Measurements from ENCODE around the gene DCLK1.

Gene DCLK1

DNA sequence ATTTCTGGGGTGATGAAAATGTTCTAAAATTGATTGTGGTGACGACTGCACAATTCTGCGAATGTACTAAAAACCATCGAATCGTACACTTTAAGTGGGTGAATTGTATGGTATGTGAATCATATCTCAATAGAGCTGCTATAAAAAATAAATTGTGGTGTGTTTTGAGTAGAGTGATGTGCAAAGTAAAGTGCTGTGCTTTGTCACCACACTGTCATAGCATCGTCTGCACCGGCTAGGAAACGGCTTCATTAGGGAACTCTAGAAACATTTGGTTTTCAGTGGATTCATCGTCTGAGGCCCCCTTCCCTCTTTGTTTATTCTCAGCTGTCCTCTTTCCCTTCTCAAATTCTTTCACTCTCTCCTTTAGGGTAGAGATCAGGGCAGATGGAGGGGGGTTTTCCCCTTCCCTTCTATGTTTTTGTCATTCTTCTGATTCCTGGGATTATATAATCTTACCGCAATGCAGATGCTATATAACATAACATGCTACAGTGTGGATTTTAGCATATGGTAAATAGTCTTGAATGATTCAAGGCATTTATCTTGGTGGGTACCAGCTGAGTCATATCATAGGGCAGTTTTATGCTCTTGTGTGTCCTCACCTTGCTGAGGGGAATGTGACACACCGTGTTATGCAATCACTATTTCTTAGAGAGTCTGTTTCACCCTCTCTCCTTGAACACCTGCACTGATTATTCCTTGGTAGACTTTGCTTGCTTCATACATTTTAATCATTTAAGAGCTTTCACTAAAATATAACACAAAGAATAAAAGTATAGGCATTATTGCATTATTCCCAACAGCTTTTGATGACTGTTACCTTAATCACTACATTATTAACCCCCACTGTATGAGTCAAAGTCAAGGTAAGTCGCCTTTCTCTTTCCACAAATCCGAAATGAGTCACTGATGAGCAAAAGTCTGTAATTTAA, 239.4 kb downstream of the DCLK1 start:
- DNase-seq, result no peak

DNA sequence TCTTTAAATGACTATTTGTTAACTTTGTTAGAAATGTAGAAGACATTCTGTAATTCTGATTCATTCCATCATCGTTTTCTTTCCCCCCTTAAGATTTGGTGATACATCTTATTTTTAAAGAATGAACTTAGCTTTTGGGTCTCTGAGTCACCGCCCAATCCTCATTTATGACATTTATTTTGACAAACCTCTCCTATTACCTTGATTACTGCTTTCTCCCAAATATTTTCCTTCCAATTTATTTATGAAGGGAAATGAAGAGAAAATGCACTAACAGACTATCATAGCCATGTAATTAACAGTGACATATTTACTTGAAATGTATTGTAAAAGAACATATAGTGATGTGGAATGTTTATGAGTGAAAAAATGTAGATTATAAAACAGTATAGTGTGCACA, 241.6 kb downstream of the DCLK1 start:
- DNase-seq, result no peak

DNA sequence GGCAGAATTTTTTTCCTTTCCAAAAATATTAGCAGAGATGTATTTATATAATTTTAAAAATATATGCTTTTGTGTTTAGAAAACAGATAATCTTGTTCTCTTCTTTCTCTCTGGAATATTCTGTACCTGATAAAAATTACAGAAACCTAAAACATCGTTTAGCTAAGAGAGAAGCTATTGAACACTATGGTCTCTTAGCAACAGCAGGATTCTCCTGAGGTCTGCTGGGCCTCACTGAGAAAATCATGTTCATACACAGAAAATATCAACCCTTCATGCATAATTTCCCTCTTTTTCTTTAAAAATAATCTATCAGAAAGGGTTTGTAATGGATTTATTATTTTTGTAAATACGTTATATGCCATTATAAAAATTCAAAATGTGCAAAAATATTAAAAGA, 242.2 kb downstream of the DCLK1 start:
- DNase-seq, result no peak

DNA sequence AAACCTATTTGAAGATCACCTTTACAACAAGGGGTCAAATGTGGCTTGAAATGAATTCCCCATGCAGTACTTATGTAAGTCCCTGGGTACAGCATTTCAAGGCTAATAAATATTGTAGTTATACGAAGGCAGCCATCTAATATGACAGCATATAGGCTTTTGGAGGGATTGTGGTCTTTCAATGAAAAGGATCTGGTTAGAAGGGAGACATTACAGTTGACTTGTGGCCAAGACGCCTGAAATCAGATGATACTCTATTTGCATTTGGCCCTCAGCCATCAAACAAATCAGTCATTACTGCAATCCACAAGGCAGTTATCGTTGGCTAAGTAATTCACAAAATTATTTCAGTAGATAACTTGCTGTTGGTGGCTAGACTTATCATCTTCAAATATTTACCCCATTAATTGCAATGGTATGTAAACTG, 242.7 kb downstream of the DCLK1 start:
- no peak for DNase-seq

DNA sequence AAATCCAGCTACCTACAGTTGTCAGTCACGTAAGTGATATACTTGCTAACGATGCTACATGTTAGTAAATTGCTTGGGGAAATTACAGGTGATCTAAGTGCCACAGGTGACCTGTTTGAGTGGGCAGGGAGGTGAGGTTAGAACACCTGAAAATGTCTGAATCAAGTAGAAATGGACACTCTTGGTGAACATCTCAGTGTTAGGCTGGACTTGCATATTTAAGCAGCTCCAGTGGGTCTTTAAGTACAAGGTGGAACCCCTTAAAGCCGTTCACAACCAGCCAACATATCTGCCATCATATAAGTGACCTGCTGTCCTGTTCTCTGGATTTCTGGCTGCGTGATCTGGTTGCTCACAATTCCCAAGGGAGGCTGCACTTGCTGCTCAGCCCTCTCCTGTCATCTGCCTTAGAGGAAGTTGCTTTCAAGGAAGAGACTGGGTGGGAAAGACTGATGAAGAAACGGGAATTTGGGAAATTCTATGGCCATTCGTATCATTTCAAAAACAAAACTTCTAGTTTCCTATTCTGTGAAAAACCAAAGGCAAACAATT, 244.0 kb downstream of the DCLK1 start:
- DNase-seq, result no peak

DNA sequence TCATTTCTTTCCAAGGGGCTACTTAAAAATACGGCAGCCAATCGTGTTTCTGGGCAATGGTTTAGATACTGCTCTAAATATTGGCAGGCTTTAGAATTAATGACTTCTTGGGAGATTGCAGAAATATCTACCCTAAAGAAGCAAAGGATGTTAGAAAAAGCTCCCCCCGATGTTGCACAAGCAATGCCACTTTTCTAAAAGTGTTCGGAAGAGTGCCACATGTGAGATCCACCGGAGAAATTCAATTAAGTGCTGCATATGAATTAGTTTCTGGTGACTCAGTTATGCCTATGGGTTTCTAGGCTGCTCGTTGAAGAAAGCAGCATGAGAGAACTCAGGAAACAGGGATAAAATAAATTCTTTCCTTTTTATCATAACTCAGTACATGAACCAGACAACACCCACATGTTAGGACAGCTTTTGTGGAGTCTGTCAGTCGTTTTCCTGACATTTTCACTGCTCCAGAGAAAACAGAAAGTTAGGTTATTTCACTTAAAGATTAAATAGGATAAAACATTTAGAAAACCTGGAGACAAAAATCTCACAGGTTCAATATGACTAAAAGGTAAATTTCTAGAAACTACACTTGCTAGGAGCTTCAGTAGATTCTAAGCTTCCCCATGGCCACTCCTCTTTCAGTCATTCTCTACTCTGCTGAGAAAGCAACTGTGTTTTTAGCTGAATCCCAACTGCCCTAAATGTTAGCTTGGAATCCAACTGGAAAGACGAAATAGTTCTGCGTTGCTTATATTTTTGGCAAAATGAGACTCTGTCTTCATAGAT, 244.7 kb downstream of the DCLK1 start:
- no peak for DNase-seq

DNA sequence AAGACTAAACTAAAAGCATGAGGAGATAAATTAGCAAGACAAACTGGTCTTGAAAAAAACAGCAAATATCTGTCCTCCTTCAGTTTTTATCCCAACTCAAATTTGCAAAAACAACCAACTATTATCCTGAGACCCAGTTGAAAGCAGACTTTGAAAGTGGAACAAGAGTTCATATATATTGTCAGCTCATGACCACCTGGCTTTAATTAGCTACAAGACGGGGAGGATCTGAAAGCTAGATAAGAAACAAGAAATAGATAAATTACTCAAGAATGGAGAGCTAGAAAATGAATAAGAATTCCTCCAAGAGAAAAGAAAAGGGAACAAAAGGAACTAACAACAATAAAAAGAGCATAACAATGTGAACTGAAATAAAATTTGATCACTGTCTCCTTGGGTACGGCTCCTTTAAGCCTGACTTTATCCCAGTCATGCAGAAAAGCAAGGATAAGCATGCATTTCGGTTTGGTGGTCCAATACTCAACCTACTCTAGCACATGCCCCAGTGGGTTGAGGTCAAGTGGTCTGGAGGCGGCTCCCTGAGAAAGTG, 246.9 kb downstream of the DCLK1 start:
- no peak for DNase-seq

DNA sequence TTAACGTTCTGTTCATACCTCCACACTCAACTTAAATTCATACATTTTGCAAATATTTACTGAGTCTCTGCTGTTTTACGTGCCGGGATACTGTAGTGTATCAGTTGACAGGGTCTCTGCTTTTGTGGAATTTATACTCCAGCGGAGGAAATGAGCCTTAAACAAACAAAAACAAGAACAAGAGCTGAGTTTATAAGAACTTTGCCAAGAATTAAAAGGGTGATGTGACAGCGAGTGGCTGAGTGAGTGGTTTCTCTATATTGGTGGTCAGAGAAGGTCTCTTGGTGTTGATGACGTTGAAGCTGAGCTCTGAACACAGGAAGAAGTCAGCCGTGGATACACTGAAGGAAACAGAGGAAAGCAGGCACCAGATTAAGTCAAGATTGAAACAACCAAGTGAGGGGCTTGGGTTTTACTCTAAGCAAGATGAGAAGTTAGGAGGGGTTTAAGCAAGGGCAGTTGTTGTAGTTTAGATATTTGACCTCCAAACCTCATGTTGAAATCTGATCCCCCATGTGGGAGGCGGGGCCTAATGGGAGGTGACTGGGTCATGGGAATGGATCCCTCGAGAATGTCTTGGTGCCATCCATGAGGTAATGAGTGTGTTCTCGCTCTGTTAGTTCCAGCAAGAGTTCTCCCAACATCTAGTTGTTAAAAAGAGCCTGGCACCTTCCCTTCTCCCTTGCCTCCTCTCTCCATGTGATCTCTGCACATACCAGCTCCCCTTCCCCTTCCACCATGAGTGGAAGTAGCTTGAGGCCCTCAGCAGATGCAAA, 248.3 kb downstream of the DCLK1 start:
- no peak for DNase-seq

DNA sequence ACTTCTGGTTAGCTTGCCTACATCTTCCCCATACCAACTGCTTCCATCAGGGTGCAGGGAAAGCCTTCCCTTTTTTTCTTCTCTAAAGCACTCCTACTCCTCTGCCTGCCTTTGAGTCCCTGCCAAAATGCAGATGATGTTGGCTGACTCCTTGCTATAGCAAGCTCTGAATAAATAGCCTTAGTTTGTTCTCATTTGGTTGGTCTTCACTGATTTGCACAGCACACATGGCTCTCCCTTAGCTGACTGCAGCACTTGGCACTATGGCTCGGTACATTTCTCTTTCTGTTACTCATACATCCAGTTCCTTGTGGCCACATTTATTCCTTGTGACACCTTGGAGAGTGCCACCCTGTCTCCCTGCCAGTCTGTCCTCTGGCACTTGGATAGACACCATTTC, 249.8 kb downstream of the DCLK1 start:
- DNase-seq, result peak; percentile 45 to 87

DNA sequence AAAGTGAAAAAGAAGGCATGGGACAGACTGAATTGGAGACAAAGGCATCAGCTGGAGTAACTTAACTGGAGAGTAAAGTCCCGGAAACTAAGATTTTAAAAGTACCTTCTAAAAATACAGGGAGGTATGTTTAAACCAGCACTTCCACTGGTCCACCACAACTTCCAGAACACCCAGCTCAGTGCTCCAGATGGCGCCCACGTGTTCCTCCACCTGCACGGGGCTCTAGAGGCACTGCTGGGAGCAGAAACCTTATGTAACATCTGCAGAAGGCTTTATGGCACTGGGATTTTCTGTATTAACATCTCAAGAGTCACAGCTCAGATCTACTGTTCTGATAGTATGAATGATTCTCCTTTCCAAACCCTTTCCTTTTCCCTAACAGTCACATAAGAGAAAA, 252.1 kb downstream of the DCLK1 start:
- DNase-seq, result no peak

DNA sequence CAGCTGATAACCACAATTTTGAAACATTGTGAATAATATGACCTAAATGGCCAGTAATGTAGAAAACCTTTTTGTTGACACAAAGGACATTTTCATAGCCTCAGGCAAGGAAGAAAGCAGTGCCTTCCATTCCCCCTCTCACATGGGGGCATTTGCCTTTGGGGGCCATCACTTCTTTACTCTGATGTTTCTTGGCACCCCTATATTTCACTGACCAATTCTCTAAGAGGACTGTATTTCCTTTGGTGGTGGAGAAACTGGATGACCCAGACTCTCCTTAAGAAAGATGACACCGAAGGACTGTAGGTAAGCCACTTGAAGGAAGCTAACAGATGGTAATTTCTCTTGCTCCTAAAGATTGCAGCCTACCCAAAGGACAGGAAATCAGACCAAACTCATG, 254.6 kb downstream of the DCLK1 start:
- no peak for DNase-seq

DNA sequence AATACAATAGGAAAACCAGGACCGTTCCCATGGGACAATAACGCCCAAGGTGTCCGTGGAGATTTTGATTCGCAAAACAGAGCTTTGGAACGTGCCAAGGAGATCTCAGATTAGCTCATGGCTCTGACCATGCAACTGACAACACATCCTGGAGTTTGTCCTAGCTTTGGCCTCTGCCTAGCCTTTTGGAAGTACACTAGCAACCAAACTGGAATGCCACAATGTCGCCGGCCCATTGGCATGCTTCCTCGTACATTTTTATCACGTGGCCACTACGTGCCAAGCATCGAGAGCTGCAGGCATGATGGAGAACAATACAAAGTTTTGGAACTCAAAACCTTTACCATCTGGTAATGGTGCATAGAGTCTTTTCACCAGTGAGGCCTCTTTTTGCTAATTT, 256.5 kb downstream of the DCLK1 start:
- no peak for DNase-seq

DNA sequence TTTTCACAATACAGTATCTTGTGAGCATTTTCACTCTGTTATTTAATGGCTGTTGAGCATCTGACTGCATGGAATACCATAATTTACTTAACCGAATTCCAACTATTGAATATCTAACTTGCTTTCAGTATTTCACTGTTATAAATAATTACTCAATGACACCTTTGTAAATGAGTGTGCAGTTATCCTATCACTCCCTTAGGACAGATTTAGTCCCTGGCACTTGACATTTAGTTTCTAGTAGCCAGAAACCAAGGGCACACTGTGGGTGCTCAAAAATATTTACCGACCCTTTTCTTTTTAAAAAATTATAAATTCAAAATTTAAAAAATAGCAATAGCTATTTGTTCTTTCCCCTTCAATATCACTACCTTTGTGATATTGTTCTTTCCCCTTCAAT, 258.8 kb downstream of the DCLK1 start:
- no peak for DNase-seq

DNA sequence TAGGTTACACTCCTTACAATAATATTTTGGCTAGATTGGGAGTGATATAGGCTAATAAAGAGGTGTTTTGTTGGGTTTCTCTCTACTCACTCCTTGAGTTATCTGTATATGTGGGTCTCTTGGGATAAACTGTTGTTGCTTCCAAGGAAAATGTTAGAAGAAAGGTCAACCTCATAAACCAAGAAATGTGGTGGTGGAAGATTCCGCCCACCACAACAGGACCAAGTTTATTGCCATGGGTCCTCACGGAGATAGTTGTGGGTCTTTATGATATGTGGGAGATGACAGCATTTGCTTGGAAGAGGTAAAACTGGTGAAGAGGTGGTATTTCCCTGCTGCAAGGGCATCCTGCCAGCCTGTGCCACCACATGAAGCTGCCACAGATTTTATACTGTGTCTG, 259.6 kb downstream of the DCLK1 start:
- DNase-seq, result no peak

DNA sequence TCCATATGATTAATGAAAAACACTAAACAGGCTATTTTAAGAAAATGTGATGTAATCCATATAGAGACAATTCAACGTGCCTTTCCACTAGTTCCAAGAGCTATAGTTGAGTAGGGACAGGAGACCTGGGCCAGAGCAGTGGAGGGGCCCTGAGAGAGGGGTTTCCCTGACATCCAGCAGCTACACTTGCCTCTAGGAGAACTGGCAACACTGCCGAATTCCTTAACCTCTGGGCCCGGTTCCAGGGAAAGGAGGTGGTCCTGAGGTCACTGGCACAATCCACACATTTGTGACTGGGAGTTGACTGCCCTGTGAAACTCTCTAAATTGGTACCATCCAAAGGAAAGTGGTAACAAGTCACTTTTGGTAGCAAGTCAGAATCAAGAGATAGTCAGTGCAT, 264.4 kb downstream of the DCLK1 start:
- no peak for DNase-seq

DNA sequence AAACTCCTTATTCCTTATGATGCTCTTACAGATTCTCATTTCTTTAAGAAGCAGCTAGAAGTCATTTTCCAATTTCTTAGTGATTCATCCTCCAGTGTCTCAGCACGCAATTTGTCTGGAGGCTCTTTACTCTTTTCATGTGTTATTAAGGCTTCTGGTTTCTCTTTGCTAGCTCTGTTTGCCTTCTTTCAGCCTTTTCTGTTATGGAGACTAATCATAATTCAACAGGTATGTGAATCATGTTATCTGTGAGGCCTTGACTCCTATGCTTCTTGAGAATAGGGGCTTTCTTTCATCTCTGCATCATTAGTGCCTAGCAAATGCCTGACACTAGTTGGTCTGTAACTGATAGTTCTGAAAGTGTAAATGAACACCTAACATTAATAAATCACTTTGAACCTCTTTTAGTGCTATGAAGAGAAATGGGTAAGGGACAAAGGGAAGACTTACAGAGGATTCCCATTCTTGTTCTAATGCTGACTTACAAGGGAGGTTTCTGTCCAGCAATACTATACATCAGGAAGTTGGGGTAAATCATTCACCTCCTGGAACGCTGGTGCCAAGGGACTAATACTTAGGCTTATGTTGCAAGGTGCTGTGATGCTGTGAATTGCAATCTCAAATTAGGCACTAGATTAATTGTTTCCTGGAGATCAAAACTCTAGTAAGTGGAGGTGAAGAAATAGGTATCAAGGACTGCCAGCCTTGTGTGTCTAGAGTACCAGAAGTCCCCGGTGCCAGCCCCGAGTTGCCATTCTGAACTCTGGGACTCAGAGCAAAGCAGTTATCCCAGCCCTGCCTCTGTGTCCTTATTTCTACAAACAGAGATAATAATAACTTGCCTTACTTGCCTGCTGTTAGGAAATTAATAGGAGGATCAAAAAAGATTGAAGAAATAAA, 265.6 kb downstream of the DCLK1 start:
- DNase-seq, result no peak

DNA sequence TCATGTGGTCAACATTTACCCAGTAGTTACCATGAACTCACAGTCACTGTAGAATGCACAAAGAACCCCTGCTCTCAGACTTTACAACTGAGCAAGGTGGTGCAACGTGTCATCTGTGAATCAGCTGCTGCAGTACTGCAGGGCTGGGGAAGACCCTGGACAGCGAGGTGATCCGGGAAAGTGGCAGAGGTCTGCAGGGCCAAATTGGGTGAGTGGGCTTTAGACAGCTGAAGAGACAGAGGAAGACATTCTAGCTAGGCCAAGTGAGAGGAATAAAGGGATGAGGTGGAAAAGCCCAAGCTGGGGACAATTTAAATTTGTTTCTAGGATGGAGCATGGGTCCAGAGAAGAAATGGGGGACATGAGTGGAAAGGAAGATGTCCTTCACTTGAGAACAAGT, 270.5 kb downstream of the DCLK1 start:
- DNase-seq, result no peak

DNA sequence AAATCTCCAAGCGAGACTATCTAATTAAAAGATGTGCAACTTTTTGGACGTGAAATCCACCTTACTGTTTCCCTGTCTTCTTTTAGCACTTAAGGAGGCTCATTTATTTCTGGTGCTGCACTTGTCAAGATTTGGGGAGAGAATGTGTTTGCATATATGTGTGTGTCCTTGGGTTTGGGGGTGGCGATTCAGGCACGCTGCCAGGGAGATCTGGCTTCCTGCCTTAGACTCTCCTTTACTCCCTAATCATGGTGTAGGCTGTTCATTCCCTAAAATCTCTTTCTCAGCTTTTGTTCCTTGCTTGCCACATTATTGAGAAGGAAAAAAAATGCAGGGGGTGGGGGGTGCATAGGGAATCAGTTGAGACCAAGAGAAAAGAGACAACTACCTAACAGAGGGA, 271.2 kb downstream of the DCLK1 start:
- no peak for DNase-seq

DNA sequence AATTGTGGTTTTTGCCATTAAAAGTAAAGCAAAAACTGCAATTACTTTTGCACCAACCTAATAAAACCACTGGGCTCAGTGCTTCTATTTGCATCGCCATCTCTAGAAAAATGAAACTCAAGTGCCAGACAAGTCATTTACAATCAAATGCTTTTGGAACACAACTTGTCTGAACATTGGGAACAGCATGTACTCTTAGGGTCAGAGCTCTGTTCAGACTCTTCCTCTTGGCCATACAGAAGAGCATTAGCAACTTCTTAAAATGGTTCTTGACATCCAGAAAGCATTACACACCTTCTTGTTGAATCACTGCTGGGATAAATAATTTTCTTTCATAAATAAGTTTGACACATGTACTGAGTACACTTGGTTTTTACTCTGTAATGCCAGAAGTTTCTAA, 272.5 kb downstream of the DCLK1 start:
- DNase-seq, result no peak

DNA sequence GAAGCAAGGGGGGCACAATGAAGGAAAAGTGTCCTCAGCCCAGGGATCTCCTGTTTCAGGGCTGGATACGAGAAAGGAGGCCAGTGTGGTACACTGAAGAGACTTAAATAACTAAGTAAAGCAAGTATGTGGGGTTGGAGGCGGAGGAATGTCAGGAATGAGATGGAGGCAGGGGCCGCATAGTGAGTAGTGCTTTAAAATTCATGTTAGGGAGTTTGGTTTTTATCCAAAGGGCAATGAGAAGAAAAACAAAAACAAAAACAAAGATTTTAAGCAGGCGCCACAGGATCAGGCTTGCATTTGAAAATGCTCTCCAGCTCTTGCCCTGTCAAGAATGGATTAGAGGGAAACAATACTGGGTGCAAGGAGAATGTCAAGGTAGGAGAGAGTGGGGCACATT, 273.4 kb downstream of the DCLK1 start:
- DNase-seq, result no peak

DNA sequence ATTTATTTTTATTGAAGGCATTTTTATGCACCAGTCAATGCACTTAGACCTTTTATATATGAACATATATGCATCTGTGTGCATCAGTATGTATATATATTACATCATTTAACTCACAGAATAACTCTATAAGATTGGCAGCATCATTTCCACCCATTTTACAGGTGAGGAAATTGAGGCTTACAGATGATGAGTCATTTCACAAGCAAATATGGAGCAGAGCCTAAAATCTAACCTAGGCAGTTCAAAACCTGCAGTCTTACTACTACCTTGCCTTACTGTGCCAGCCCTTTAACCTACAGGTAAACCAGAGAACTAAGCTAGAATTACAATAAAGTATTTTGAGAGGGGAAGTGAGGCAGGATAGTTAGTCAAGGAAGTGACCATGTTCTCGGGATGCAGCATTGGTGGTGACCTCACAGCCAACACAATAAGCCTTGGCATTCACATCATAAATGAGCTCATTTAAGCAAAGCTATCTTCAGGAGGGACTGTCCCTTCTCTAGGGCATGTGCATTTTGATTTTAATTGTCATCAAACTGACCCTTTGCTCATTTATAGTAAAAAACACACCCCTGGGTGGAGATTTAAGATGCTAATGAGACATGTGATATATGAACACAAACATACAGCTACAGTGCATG, 274.3 kb downstream of the DCLK1 start:
- DNase-seq, result no peak

Data from hippocampal formation (tissue), 2 donors.